Measurements from ENCODE around the gene CASP7.

The CASP7 gene

GRCh38 chr10:113706623-113707022, 26.9 kb downstream of the CASP7 start:
- no peak for TF ChIP-seq RAD21 (IDR thresholded peaks at IDR 0.05; ENCODE audit: low read depth)
- TF ChIP-seq TCF12 (IDR thresholded peaks at IDR 0.05; ENCODE audit: low read depth), result no peak
- no peak for TF ChIP-seq USF1 (IDR thresholded peaks at IDR 0.05)
- TF ChIP-seq FOXM1 (IDR thresholded peaks at IDR 0.05; ENCODE audit: borderline replicate concordance, low read depth), result no peak
- TF ChIP-seq YY1 (IDR thresholded peaks at IDR 0.05; ENCODE audit: low read depth), result no peak
- no peak for TF ChIP-seq ZBTB7A (IDR thresholded peaks at IDR 0.05; ENCODE audit: low read depth)
- TF ChIP-seq TEAD4 (IDR thresholded peaks at IDR 0.05), result no peak
- no peak for TF ChIP-seq REST (IDR thresholded peaks at IDR 0.05; ENCODE audit: low read depth)
- no peak for TF ChIP-seq EP300 (IDR thresholded peaks at IDR 0.05; ENCODE audit: borderline replicate concordance)
- TF ChIP-seq CREB1 (IDR thresholded peaks at IDR 0.05; ENCODE audit: low read depth), result no peak
- no peak for TF ChIP-seq CEBPB (IDR thresholded peaks at IDR 0.05)
- TF ChIP-seq TAF1 (IDR thresholded peaks at IDR 0.05; ENCODE audit: low read depth), result no peak
- no peak for TF ChIP-seq MAX (IDR thresholded peaks at IDR 0.05)

- TF ChIP-seq TAF1 (IDR thresholded peaks at IDR 0.05; ENCODE audit: low read depth) (no peak), NFIC (IDR thresholded peaks at IDR 0.05) (no peak), FOXM1 (IDR thresholded peaks at IDR 0.05; ENCODE audit: borderline replicate concordance, low read depth) (no peak), CREB1 (IDR thresholded peaks at IDR 0.05; ENCODE audit: low read depth) (no peak), MAX (IDR thresholded peaks at IDR 0.05) (no peak), RAD21 (IDR thresholded peaks at IDR 0.05; ENCODE audit: low read depth) (no peak), USF1 (IDR thresholded peaks at IDR 0.05) (no peak), EP300 (IDR thresholded peaks at IDR 0.05; ENCODE audit: borderline replicate concordance) (no peak), REST (IDR thresholded peaks at IDR 0.05; ENCODE audit: low read depth) (no peak), TEAD4 (IDR thresholded peaks at IDR 0.05) (no peak), EGR1 (IDR thresholded peaks at IDR 0.05) (no peak), ZBTB7A (IDR thresholded peaks at IDR 0.05; ENCODE audit: low read depth) (no peak), YY1 (IDR thresholded peaks at IDR 0.05; ENCODE audit: low read depth) (no peak)
Measured at GRCh38 chr10:113708640-113709039, 28.9 kb downstream of the CASP7 start.

GRCh38 chr10:113709221-113709838, 29.6 kb downstream of the CASP7 start:
- TF ChIP-seq EP300 (IDR thresholded peaks at IDR 0.05; ENCODE audit: borderline replicate concordance) (no peak), TCF12 (IDR thresholded peaks at IDR 0.05; ENCODE audit: low read depth) (no peak), YY1 (IDR thresholded peaks at IDR 0.05; ENCODE audit: low read depth) (no peak), CREB1 (IDR thresholded peaks at IDR 0.05; ENCODE audit: low read depth) (no peak), NFIC (IDR thresholded peaks at IDR 0.05) (no peak), RAD21 (IDR thresholded peaks at IDR 0.05; ENCODE audit: low read depth) (no peak), EGR1 (IDR thresholded peaks at IDR 0.05) (no peak), MAX (IDR thresholded peaks at IDR 0.05) (no peak), CEBPB (IDR thresholded peaks at IDR 0.05) (no peak), TEAD4 (IDR thresholded peaks at IDR 0.05) (no peak), REST (IDR thresholded peaks at IDR 0.05; ENCODE audit: low read depth) (no peak), TAF1 (IDR thresholded peaks at IDR 0.05; ENCODE audit: low read depth) (no peak), FOXM1 (IDR thresholded peaks at IDR 0.05; ENCODE audit: borderline replicate concordance, low read depth) (no peak), USF1 (IDR thresholded peaks at IDR 0.05) (no peak), ZBTB7A (IDR thresholded peaks at IDR 0.05; ENCODE audit: low read depth) (no peak)
